ENCODE results near the gene TMEM184B. TPM values are rescaled to one million over a fixed set of nuclear protein-coding genes. Genes with fewer than 3 reads are reported as not detected.

TMEM184B gene
- total and polyA plus RNA-seq, 2 donors (not counting 1 experiment from before 2014, with no cell fraction given), result 9.9 to 24.7 TPM

- no peaks in the 10 kb centered on the region for H4K20me1 ChIP-seq (ENCODE audit: control insufficient read depth, insufficient read depth, low read length, poor library complexity, severe bottlenecking)
- no peak overlapping the region for H3K4me3 Mint-ChIP-seq
- no peaks in the 10 kb centered on the region for H3K36me3 ChIP-seq (replicated peaks in 1 of 2; ENCODE audit: control extremely low read depth in 1 of 2, control insufficient read depth in 1 of 2, extremely low read depth in 1 of 2, insufficient read depth in 2 of 2, low read length in 1 of 2)
- no peak for DNase-seq
- H3K27me3 Mint-ChIP-seq, result no peaks in the 10 kb centered on the region
- H3K27me3 ChIP-seq (replicated peaks in 1 of 4; ENCODE audit: control extremely low read depth in 1 of 4, control insufficient read depth in 3 of 4, insufficient read depth in 4 of 4, low read length in 3 of 4), result no peaks in the 10 kb centered on the region
- H3K4me2 ChIP-seq (replicated peaks; ENCODE audit: low read depth, low read length, poor library complexity, severe bottlenecking), result no peak overlapping the region
- ChIA-PET POLR2A (no interaction called here), CTCF (no interaction called here)
- H3K27ac ChIP-seq (ENCODE audit: low read length in 2 of 2), result no peak overlapping the region
- H2AFZ ChIP-seq (ENCODE audit: insufficient read depth, low read depth, low read length, poor library complexity, severe bottlenecking), result no peak overlapping the region
- 95% methylated on average over 6 of the region's 9 CpGs for WGBS (ENCODE audit: insufficient coverage)
- intact Hi-C loops (cut with micrococcal nuclease), result no loop called here
- H3K4me3 ChIP-seq (ENCODE audit: control extremely low read depth in 1 of 5, extremely low read depth in 1 of 5, insufficient read depth in 1 of 5, low read depth in 2 of 5, low read length in 4 of 5), result no peak overlapping the region
- no peak for ATAC-seq (ENCODE audit: low read depth)
- H3K9me3 ChIP-seq (ENCODE audit: control extremely low read depth in 1 of 3, control insufficient read depth in 2 of 3, insufficient read depth in 1 of 3, low read length in 2 of 3), result no peaks in the 10 kb centered on the region
- H3K27ac Mint-ChIP-seq, result no peak overlapping the region
- no peak for TF ChIP-seq CTCF (IDR thresholded peaks at IDR 0.05)
- no peak for TF ChIP-seq EZH2 (IDR thresholded peaks at IDR 0.05; ENCODE audit: borderline replicate concordance, insufficient read depth, low read depth, low read length, poor library complexity, severe bottlenecking)
- no peaks in the 10 kb centered on the region for H3K4me1 Mint-ChIP-seq
- no peaks in the 10 kb centered on the region for H3K9me3 Mint-ChIP-seq (ENCODE audit: insufficient read depth)
- H3K9ac ChIP-seq (ENCODE audit: low read length), result no peak overlapping the region
- H3K4me1 ChIP-seq (ENCODE audit: control insufficient read depth in 2 of 2, insufficient read depth in 2 of 2, low read length in 2 of 2), result no peaks in the 10 kb centered on the region
- H3K79me2 ChIP-seq (ENCODE audit: control insufficient read depth, insufficient read depth, low read length), result no peaks in the 10 kb centered on the region
Measured at GRCh38 chr22:38282397-38282796, 9.6 kb upstream of the TMEM184B start.

- H3K9me3 Mint-ChIP-seq (ENCODE audit: insufficient read depth), result no peaks in the 10 kb centered on the region
- H3K4me2 ChIP-seq (replicated peaks; ENCODE audit: low read depth, low read length, poor library complexity, severe bottlenecking), result no peak overlapping the region
- H3K27me3 ChIP-seq (replicated peaks in 1 of 4; ENCODE audit: control extremely low read depth in 1 of 4, control insufficient read depth in 3 of 4, insufficient read depth in 4 of 4, low read length in 3 of 4), result peaks cover 0 to 3% (median 0%) of the 10 kb centered on the region in 4 experiments
- H3K4me3 Mint-ChIP-seq, result no peak overlapping the region
- WGBS (ENCODE audit: insufficient coverage), result 0% methylated on average over 2 of the region's 2 CpGs
- H3K4me1 Mint-ChIP-seq, result peaks cover 22% of the 10 kb centered on the region
- no peak overlapping the region for H3K9ac ChIP-seq (ENCODE audit: low read length)
- CTCF ChIA-PET, result no interaction called here
- H3K79me2 ChIP-seq (ENCODE audit: control insufficient read depth, insufficient read depth, low read length), result peaks cover 10% of the 10 kb centered on the region
- ATAC-seq (ENCODE audit: low read depth) (no peak), DNase-seq (no peak)
- H3K27ac ChIP-seq (ENCODE audit: low read length in 2 of 2), result no peak overlapping the region
- POLR2A ChIA-PET, result no interaction called here
- no peak for TF ChIP-seq CTCF (IDR thresholded peaks at IDR 0.05)
- TF ChIP-seq EZH2 (IDR thresholded peaks at IDR 0.05; ENCODE audit: borderline replicate concordance, insufficient read depth, low read depth, low read length, poor library complexity, severe bottlenecking), result no peak
- intact Hi-C loops (cut with micrococcal nuclease), result no loop called here
- H4K20me1 ChIP-seq (ENCODE audit: control insufficient read depth, insufficient read depth, low read length, poor library complexity, severe bottlenecking), result no peaks in the 10 kb centered on the region
- H3K4me1 ChIP-seq (ENCODE audit: control insufficient read depth in 2 of 2, insufficient read depth in 2 of 2, low read length in 2 of 2), result peaks cover 15 to 21% of the 10 kb centered on the region in 2 donors
- no peaks in the 10 kb centered on the region for H3K36me3 ChIP-seq (replicated peaks in 1 of 2; ENCODE audit: control extremely low read depth in 1 of 2, control insufficient read depth in 1 of 2, extremely low read depth in 1 of 2, insufficient read depth in 2 of 2, low read length in 1 of 2)
- no peak overlapping the region for H2AFZ ChIP-seq (ENCODE audit: insufficient read depth, low read depth, low read length, poor library complexity, severe bottlenecking)
- no peak overlapping the region for H3K27ac Mint-ChIP-seq
- no peaks in the 10 kb centered on the region for H3K27me3 Mint-ChIP-seq
- H3K9me3 ChIP-seq (ENCODE audit: control extremely low read depth in 1 of 3, control insufficient read depth in 2 of 3, insufficient read depth in 1 of 3, low read length in 2 of 3), result no peaks in the 10 kb centered on the region
- no peak overlapping the region for H3K4me3 ChIP-seq (ENCODE audit: control extremely low read depth in 1 of 5, extremely low read depth in 1 of 5, insufficient read depth in 1 of 5, low read depth in 2 of 5, low read length in 4 of 5)
Measured at GRCh38 chr22:38276166-38276565, 3.4 kb upstream of the TMEM184B start.
